ENCODE data around the gene EFHC1. TPM values are rescaled to one million over a fixed set of nuclear protein-coding genes. Genes with fewer than 3 reads are reported as not detected.

The EFHC1 gene
- total and polyA plus RNA-seq, 2 experiments from 2014 or later, result 17.4 to 18.3 TPM

GRCh38 chr6:52503851-52504781, 84.0 kb downstream of the EFHC1 start:
- DNase-seq (ENCODE audit: low spot score), result peak; percentile 78
- Histone ChIP-seq H3K4me2 (no peak overlapping the region), H2AFZ (no peak overlapping the region), H3K4me3 (no peak overlapping the region), H3K27me3 (no peaks in the 10 kb centered on the region), H3K36me3 (replicated peaks; ENCODE audit: insufficient read depth, low read depth) (no peaks in the 10 kb centered on the region), H3K9me2 (replicated peaks; ENCODE audit: insufficient read depth) (no peaks in the 10 kb centered on the region), H4K20me1 (ENCODE audit: insufficient read depth, poor library complexity, severe bottlenecking) (no peaks in the 10 kb centered on the region), H3K79me2 (no peaks in the 10 kb centered on the region), H3K9me3 (ENCODE audit: low read depth) (no peaks in the 10 kb centered on the region), H3K4me1 (ENCODE audit: insufficient read depth) (no peaks in the 10 kb centered on the region), H3K27ac (peak overlapping the region; percentile 48)
- no peak for TF ChIP-seq EZH2 (IDR thresholded peaks at IDR 0.05; ENCODE audit: borderline replicate concordance)
- no peak for TF ChIP-seq EZH2phosphoT487 (IDR thresholded peaks at IDR 0.05; ENCODE audit: low read depth, severe bottlenecking, unreplicated experiment)
- TF ChIP-seq CTCF (IDR thresholded peaks at IDR 0.05; ENCODE audit: poor library complexity), result no peak
- 82% methylated on average over 24 of the region's 24 CpGs for WGBS (ENCODE audit: low lambda C conversion rate, missing lambda C conversion rate)

- Histone ChIP-seq H2AFZ (no peak overlapping the region), H3K4me3 (no peak overlapping the region), H3K9me3 (ENCODE audit: low read depth) (no peaks in the 10 kb centered on the region), H3K79me2 (no peaks in the 10 kb centered on the region), H3K4me1 (ENCODE audit: insufficient read depth) (no peaks in the 10 kb centered on the region), H3K36me3 (replicated peaks; ENCODE audit: insufficient read depth, low read depth) (no peaks in the 10 kb centered on the region), H4K20me1 (ENCODE audit: insufficient read depth, poor library complexity, severe bottlenecking) (no peaks in the 10 kb centered on the region), H3K27ac (peak overlapping the region; percentile 37), H3K4me2 (no peak overlapping the region), H3K9me2 (replicated peaks; ENCODE audit: insufficient read depth) (no peaks in the 10 kb centered on the region), H3K27me3 (no peaks in the 10 kb centered on the region)
- TF ChIP-seq EZH2 (IDR thresholded peaks at IDR 0.05; ENCODE audit: borderline replicate concordance) (no peak), CTCF (IDR thresholded peaks at IDR 0.05; ENCODE audit: poor library complexity) (no peak), EZH2phosphoT487 (IDR thresholded peaks at IDR 0.05; ENCODE audit: low read depth, severe bottlenecking, unreplicated experiment) (no peak)
- DNase-seq (ENCODE audit: low spot score), result no peak
- 97% methylated on average over 10 of the region's 10 CpGs for WGBS (ENCODE audit: low lambda C conversion rate, missing lambda C conversion rate)
These were observed 84.6 kb downstream of the EFHC1 start for GRCh38 chr6:52504782-52505136.

GRCh38 chr6:52505726-52506409, 85.7 kb downstream of the EFHC1 start:
- Histone ChIP-seq H3K4me2 (no peak overlapping the region), H3K9me3 (ENCODE audit: low read depth) (no peaks in the 10 kb centered on the region), H3K4me3 (no peak overlapping the region), H3K4me1 (ENCODE audit: insufficient read depth) (no peaks in the 10 kb centered on the region), H3K36me3 (replicated peaks; ENCODE audit: insufficient read depth, low read depth) (no peaks in the 10 kb centered on the region), H2AFZ (no peak overlapping the region), H4K20me1 (ENCODE audit: insufficient read depth, poor library complexity, severe bottlenecking) (no peaks in the 10 kb centered on the region), H3K27me3 (no peaks in the 10 kb centered on the region), H3K9me2 (replicated peaks; ENCODE audit: insufficient read depth) (no peaks in the 10 kb centered on the region), H3K27ac (no peak overlapping the region), H3K79me2 (no peaks in the 10 kb centered on the region)
- DNase-seq (ENCODE audit: low spot score), result no peak
- 90% methylated on average over 16 of the region's 16 CpGs for WGBS (ENCODE audit: low lambda C conversion rate, missing lambda C conversion rate)
- no peak for TF ChIP-seq EZH2 (IDR thresholded peaks at IDR 0.05; ENCODE audit: borderline replicate concordance)

GRCh38 chr6:52506476-52506875, 86.3 kb downstream of the EFHC1 start:
- no peak overlapping the region for H3K4me2 ChIP-seq
- no peaks in the 10 kb centered on the region for H4K20me1 ChIP-seq (ENCODE audit: insufficient read depth, poor library complexity, severe bottlenecking)
- H3K9me2 ChIP-seq (replicated peaks; ENCODE audit: insufficient read depth), result no peaks in the 10 kb centered on the region
- H2AFZ ChIP-seq, result no peak overlapping the region
- H3K36me3 ChIP-seq (replicated peaks; ENCODE audit: insufficient read depth, low read depth), result no peaks in the 10 kb centered on the region
- H3K27me3 ChIP-seq, result no peaks in the 10 kb centered on the region
- no peak overlapping the region for H3K27ac ChIP-seq
- TF ChIP-seq CTCF (IDR thresholded peaks at IDR 0.05; ENCODE audit: poor library complexity) (no peak), EZH2phosphoT487 (IDR thresholded peaks at IDR 0.05; ENCODE audit: low read depth, severe bottlenecking, unreplicated experiment) (no peak), EZH2 (IDR thresholded peaks at IDR 0.05; ENCODE audit: borderline replicate concordance) (no peak)
- H3K4me1 ChIP-seq (ENCODE audit: insufficient read depth), result peaks cover 1% of the 10 kb centered on the region
- WGBS (ENCODE audit: low lambda C conversion rate, missing lambda C conversion rate), result 85% methylated on average over 9 of the region's 9 CpGs
- no peak for DNase-seq (ENCODE audit: low spot score)
- H3K4me3 ChIP-seq, result no peak overlapping the region
- H3K9me3 ChIP-seq (ENCODE audit: low read depth), result no peaks in the 10 kb centered on the region
- no peaks in the 10 kb centered on the region for H3K79me2 ChIP-seq
